Stomach (tissue), 19 donors: Measurements from ENCODE around the gene FAXDC2. TPM values are rescaled to one million over a fixed set of nuclear protein-coding genes. Genes with fewer than 3 reads are reported as not detected.

ENCODE experiments used
- DNase-seq, 2 donors: peaks; one replicate each; pipeline versions ENCODE4 v3.0.0 to v3.0.0-alpha.2; 2013 to 2019
- H3K27ac ChIP-seq, 5 donors: fragments of 200-600 bp in 4 of 5; sonication (generic) in 4 of 5; one replicate each; pipeline ENCODE4 v1.5.1; 2013 to 2019; ENCODE audit warnings: mild to moderate bottlenecking in 1 of 5, moderate library complexity in 1 of 5
- H3K27me3 ChIP-seq, 3 donors: fragments of 200-600 bp; sonication (generic); one replicate each; pipeline ENCODE4 v1.5.1; 2017 to 2019; ENCODE audit warnings: mixed run types in 1 of 3
- H3K36me3 ChIP-seq, 4 donors: fragments of 200-600 bp; sonication (generic); 1 replicate in 3 of 4; 2 replicates in 1 of 4; pipeline ENCODE4 v1.5.1; 2016 to 2019
- H3K4me1 ChIP-seq, 4 donors: fragments of 200-600 bp; sonication (generic); one replicate each; pipeline ENCODE4 v1.5.1; 2016 to 2019
- H3K4me3 ChIP-seq, 4 donors: fragments of 200-600 bp; sonication (generic) in 3 of 4; one replicate each; pipeline ENCODE4 v1.5.1; 2016 to 2019; ENCODE audit warnings: mild to moderate bottlenecking in 1 of 4
- H3K9me3 ChIP-seq, 4 donors: fragments of 200-600 bp; sonication (generic); one replicate each; pipeline ENCODE4 v1.5.1; 2016 to 2019
- CTCF ChIP-seq, 7 experiments: fragments of 450-650 bp in 4 of 7; fragments of 200-600 bp in 3 of 7; sonication (generic) in 3 of 7; IDR thresholded peaks; one replicate each; pipeline ENCODE4 v1.5.1; 2016 to 2019; ENCODE audit warnings: antibody characterized with exemption in 7 of 7, control low read depth in 2 of 7, mild to moderate bottlenecking in 1 of 7
- EP300 ChIP-seq: sonication (generic); formaldehyde crosslinking; IDR thresholded peaks from one replicate; pipeline ENCODE4 v1.6.1; 2017; ENCODE audit warnings: antibody characterized with exemption
- POLR2A ChIP-seq, 4 donors: fragments of 450-650 bp; IDR thresholded peaks; one replicate each; pipeline ENCODE4 v1.6.1; 2016; ENCODE audit warnings: antibody characterized with exemption in 4 of 4, control low read depth in 2 of 4, mild to moderate bottlenecking in 1 of 4, moderate library complexity in 1 of 4
- POLR2AphosphoS5 ChIP-seq, 3 donors: sonication (generic); formaldehyde crosslinking; IDR thresholded peaks; one replicate each; pipeline ENCODE4 v1.6.1; 2016; ENCODE audit warnings: antibody characterized with exemption in 3 of 3
- WGBS, 5 donors: extraction: QIAGEN DNeasy Blood & Tissue Kit in 3 of 5; methylation state at CpG; one replicate each; pipeline versions ENCODE4 v1.1.5 to v1.1.7; 2013 to 2018; 5-methylcytosine and 5-hydroxymethylcytosine counted together
- intact Hi-C: fragments of 100-400 bp; cut with DNase I; formaldehyde crosslinking; loops from one replicate; pipeline ENCODE4 v1.15.1; 2023; ENCODE audit warnings: low total_unique reads
- long read RNA-seq, 10 donors: transcript quantifications; one replicate each; lab custom pipeline, GENCODE V29; 2026
- polyA plus RNA-seq, 3 donors: library from polyadenylated mRNA; stranded (reverse); fragments of 200-250 nt; gene quantifications; one replicate each; pipeline ENCODE4 v1.2.3, GENCODE V29; 2013
- total RNA-seq, 5 donors: library from RNA; depleted of rRNA; stranded (reverse); fragments of >200 nt; gene quantifications; one replicate each; pipeline versions ENCODE4 v1.1.0 to v1.2.3, GENCODE V29; 2014 to 2016
- donor health status: healthy with polysubstance abuse.
- donor health status: Bipolar disorder and iron deficiency.
- donor health status: healthy.

FAXDC2 gene
- total RNA-seq (100 to 1,000 TPM in 1 of 5 donors, 10 to 100 TPM in 4; 16.5 to 160 (median 24.5) TPM), polyA plus RNA-seq (10 to 100 TPM in 2 of 3 donors, 1 to 10 TPM in 1; 4.9 to 13.5 (median 10.7) TPM)
- long read RNA-seq, donor 1, partial matches to known transcripts, result 0 of 6 reads
- long read RNA-seq, donor 1, other reads (novel, unspliced or antisense), result 6 of 6 reads
- long read RNA-seq, donor 2, partial matches to known transcripts, result 0 of 1 reads
- long read RNA-seq, donor 2, other reads (novel, unspliced or antisense), result 0 of 1 reads
- long read RNA-seq, donor 3, partial matches to known transcripts, result 0 of 1 reads
- long read RNA-seq, donor 3, other reads (novel, unspliced or antisense), result 0 of 1 reads
- long read RNA-seq, donor 4, result 0 reads
- long read RNA-seq, donor 5, partial matches to known transcripts, result 0 of 2 reads
- long read RNA-seq, donor 5, other reads (novel, unspliced or antisense), result 0 of 2 reads
- long read RNA-seq, donor 6, partial matches to known transcripts, result 0 of 6 reads
- long read RNA-seq, donor 6, other reads (novel, unspliced or antisense), result 0 of 6 reads
- long read RNA-seq, donor 7, partial matches to known transcripts, result 0 of 3 reads
- long read RNA-seq, donor 7, other reads (novel, unspliced or antisense), result 0 of 3 reads
- long read RNA-seq, donor 8, result 0 reads
- long read RNA-seq, donor 9, partial matches to known transcripts, result 0 of 1 reads
- long read RNA-seq, donor 9, other reads (novel, unspliced or antisense), result 0 of 1 reads
- long read RNA-seq, donor 10, result 0 reads

GRCh38 chr5:154850255-154851062, at the start of gene FAXDC2:
TSS of gene FAXDC2 (minus strand) at chr5:154850603. CDS start at chr5:154838178, 12,425 bp downstream.
- Histone ChIP-seq H3K9me3 (no peaks in the 10 kb centered on the region), H3K4me3 (peak within 1 kb of the TSS; percentile 45 to 54 (median 50)), H3K36me3 (no peaks in the 10 kb centered on the region), H3K27me3 (no peaks in the 10 kb centered on the region), H3K4me1 (peaks cover 0 to 58% (median 36%) of the 10 kb centered on the region in 4 donors), H3K27ac (peak within 1 kb of the TSS; percentile 39 to 86 (median 76))
- intact Hi-C loops, result no loop called here
- peak; percentile 48 to 67 (median 66) for TF ChIP-seq POLR2AphosphoS5 (IDR thresholded peaks at IDR 0.05)
- TF ChIP-seq CTCF (IDR thresholded peaks at IDR 0.05), result no peak
- peak; percentile 61 to 94 for DNase-seq
- WGBS, 5 donors, result 6 to 14% (median 7%) methylated on average over 11 of the region's 11 CpGs

GRCh38 chr5:154900066-154900465, 49.7 kb upstream of the FAXDC2 start:
- WGBS, 5 donors, result 91 to 99% (median 95%) methylated on average over 1 of the region's 1 CpG

GRCh38 chr5:154899151-154899816, 48.9 kb upstream of the FAXDC2 start:
- H3K27me3 ChIP-seq, result no peaks in the 10 kb centered on the region
- H3K4me3 ChIP-seq, result no peak overlapping the region
- 90 to 92% (median 92%) methylated on average over 9 of the region's 9 CpGs for WGBS, 5 donors
- no peaks in the 10 kb centered on the region for H3K4me1 ChIP-seq
- intact Hi-C loops, result no loop called here
- DNase-seq, result no peak
- H3K9me3 ChIP-seq, result no peaks in the 10 kb centered on the region
- TF ChIP-seq POLR2A (IDR thresholded peaks at IDR 0.05) (no peak), CTCF (IDR thresholded peaks at IDR 0.05) (no peak), EP300 (no peak), POLR2AphosphoS5 (IDR thresholded peaks at IDR 0.05) (no peak)
- peak overlapping the region in 1 of 5 donors; percentile 4 for H3K27ac ChIP-seq
- H3K36me3 ChIP-seq, result peaks cover 45 to 100% (median 99%) of the 10 kb centered on the region in 4 donors

More at GRCh38 chr5:154900066-154900465, 49.7 kb upstream of the FAXDC2 start:
- no peak overlapping the region for H3K4me3 ChIP-seq
- H3K27me3 ChIP-seq, result no peaks in the 10 kb centered on the region
- no peaks in the 10 kb centered on the region for H3K9me3 ChIP-seq
- no peak overlapping the region for H3K27ac ChIP-seq
- peaks cover 52 to 100% (median 99%) of the 10 kb centered on the region in 4 donors for H3K36me3 ChIP-seq
- intact Hi-C loops, result no loop called here
- TF ChIP-seq POLR2A (IDR thresholded peaks at IDR 0.05), result no peak
- no peak for TF ChIP-seq POLR2AphosphoS5 (IDR thresholded peaks at IDR 0.05)
- no peak for TF ChIP-seq EP300
- TF ChIP-seq CTCF (IDR thresholded peaks at IDR 0.05), result no peak
- DNase-seq, result no peak
- no peaks in the 10 kb centered on the region for H3K4me1 ChIP-seq
